ENCODE results near the gene ZNF470.

ZNF470 gene

DNA sequence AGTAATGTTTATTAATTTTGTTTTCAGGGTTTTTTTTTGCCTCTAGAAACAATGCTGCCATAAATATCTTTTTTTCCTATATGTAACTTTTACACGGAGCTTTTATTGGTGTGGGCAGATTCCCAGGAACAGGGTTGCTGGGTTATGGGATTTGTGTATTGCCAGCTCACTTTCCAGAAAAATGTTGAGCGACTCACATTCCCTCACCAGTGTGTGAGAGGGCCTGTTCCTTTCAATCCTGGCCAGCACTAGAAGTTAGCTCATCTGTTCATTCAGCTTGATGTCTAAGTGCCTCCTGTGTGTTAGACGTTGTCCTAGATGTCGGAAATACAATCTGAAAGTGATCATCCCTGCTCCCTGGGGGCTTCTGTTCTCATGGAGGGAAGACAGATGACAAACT, 30.4 kb downstream of the ZNF470 start (continued):
- TF ChIP-seq SP3 (tag by site-specific recombination; IDR thresholded peaks at IDR 0.05) (no peak), ZNF548 (tag by site-specific recombination; IDR thresholded peaks at IDR 0.05) (no peak), ZNF521 (tag by site-specific recombination; IDR thresholded peaks at IDR 0.05) (no peak), ZNF610 (tag by site-specific recombination; IDR thresholded peaks at IDR 0.05; ENCODE audit: borderline replicate concordance) (no peak), HOXA7 (CRISPR knock-in tag; IDR thresholded peaks at IDR 0.05; ENCODE audit: borderline replicate concordance) (no peak), SP7 (tag by site-specific recombination; IDR thresholded peaks at IDR 0.05) (no peak), BCL11A (tag by site-specific recombination; IDR thresholded peaks at IDR 0.05; ENCODE audit: low read depth) (no peak), ZNF157 (tag by site-specific recombination; IDR thresholded peaks at IDR 0.05) (no peak)
- TF ChIP-seq, protein P1, sequence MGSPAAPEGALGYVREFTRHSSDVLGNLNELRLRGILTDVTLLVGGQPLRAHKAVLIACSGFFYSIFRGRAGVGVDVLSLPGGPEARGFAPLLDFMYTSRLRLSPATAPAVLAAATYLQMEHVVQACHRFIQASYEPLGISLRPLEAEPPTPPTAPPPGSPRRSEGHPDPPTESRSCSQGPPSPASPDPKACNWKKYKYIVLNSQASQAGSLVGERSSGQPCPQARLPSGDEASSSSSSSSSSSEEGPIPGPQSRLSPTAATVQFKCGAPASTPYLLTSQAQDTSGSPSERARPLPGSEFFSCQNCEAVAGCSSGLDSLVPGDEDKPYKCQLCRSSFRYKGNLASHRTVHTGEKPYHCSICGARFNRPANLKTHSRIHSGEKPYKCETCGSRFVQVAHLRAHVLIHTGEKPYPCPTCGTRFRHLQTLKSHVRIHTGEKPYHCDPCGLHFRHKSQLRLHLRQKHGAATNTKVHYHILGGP (tag by site-specific recombination; IDR thresholded peaks at IDR 0.05) = no peak
- TF ChIP-seq, protein P2, sequence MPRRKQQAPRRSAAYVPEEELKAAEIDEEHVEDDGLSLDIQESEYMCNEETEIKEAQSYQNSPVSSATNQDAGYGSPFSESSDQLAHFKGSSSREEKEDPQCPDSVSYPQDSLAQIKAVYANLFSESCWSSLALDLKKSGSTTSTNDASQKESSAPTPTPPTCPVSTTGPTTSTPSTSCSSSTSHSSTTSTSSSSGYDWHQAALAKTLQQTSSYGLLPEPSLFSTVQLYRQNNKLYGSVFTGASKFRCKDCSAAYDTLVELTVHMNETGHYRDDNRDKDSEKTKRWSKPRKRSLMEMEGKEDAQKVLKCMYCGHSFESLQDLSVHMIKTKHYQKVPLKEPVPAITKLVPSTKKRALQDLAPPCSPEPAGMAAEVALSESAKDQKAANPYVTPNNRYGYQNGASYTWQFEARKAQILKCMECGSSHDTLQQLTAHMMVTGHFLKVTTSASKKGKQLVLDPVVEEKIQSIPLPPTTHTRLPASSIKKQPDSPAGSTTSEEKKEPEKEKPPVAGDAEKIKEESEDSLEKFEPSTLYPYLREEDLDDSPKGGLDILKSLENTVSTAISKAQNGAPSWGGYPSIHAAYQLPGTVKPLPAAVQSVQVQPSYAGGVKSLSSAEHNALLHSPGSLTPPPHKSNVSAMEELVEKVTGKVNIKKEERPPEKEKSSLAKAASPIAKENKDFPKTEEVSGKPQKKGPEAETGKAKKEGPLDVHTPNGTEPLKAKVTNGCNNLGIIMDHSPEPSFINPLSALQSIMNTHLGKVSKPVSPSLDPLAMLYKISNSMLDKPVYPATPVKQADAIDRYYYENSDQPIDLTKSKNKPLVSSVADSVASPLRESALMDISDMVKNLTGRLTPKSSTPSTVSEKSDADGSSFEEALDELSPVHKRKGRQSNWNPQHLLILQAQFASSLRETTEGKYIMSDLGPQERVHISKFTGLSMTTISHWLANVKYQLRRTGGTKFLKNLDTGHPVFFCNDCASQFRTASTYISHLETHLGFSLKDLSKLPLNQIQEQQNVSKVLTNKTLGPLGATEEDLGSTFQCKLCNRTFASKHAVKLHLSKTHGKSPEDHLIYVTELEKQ (tag by site-specific recombination; IDR thresholded peaks at IDR 0.05; ENCODE audit: borderline replicate concordance) = no peak
- TF ChIP-seq, protein P3, sequence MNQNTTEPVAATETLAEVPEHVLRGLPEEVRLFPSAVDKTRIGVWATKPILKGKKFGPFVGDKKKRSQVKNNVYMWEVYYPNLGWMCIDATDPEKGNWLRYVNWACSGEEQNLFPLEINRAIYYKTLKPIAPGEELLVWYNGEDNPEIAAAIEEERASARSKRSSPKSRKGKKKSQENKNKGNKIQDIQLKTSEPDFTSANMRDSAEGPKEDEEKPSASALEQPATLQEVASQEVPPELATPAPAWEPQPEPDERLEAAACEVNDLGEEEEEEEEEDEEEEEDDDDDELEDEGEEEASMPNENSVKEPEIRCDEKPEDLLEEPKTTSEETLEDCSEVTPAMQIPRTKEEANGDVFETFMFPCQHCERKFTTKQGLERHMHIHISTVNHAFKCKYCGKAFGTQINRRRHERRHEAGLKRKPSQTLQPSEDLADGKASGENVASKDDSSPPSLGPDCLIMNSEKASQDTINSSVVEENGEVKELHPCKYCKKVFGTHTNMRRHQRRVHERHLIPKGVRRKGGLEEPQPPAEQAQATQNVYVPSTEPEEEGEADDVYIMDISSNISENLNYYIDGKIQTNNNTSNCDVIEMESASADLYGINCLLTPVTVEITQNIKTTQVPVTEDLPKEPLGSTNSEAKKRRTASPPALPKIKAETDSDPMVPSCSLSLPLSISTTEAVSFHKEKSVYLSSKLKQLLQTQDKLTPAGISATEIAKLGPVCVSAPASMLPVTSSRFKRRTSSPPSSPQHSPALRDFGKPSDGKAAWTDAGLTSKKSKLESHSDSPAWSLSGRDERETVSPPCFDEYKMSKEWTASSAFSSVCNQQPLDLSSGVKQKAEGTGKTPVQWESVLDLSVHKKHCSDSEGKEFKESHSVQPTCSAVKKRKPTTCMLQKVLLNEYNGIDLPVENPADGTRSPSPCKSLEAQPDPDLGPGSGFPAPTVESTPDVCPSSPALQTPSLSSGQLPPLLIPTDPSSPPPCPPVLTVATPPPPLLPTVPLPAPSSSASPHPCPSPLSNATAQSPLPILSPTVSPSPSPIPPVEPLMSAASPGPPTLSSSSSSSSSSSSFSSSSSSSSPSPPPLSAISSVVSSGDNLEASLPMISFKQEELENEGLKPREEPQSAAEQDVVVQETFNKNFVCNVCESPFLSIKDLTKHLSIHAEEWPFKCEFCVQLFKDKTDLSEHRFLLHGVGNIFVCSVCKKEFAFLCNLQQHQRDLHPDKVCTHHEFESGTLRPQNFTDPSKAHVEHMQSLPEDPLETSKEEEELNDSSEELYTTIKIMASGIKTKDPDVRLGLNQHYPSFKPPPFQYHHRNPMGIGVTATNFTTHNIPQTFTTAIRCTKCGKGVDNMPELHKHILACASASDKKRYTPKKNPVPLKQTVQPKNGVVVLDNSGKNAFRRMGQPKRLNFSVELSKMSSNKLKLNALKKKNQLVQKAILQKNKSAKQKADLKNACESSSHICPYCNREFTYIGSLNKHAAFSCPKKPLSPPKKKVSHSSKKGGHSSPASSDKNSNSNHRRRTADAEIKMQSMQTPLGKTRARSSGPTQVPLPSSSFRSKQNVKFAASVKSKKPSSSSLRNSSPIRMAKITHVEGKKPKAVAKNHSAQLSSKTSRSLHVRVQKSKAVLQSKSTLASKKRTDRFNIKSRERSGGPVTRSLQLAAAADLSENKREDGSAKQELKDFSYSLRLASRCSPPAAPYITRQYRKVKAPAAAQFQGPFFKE (tag by site-specific recombination; IDR thresholded peaks at IDR 0.05; ENCODE audit: borderline replicate concordance) = no peak
- TF ChIP-seq, protein P4, sequence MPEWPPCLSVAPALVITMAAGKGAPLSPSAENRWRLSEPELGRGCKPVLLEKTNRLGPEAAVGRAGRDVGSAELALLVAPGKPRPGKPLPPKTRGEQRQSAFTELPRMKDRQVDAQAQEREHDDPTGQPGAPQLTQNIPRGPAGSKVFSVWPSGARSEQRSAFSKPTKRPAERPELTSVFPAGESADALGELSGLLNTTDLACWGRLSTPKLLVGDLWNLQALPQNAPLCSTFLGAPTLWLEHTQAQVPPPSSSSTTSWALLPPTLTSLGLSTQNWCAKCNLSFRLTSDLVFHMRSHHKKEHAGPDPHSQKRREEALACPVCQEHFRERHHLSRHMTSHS (tag by site-specific recombination; IDR thresholded peaks at IDR 0.05) = no peak

DNA sequence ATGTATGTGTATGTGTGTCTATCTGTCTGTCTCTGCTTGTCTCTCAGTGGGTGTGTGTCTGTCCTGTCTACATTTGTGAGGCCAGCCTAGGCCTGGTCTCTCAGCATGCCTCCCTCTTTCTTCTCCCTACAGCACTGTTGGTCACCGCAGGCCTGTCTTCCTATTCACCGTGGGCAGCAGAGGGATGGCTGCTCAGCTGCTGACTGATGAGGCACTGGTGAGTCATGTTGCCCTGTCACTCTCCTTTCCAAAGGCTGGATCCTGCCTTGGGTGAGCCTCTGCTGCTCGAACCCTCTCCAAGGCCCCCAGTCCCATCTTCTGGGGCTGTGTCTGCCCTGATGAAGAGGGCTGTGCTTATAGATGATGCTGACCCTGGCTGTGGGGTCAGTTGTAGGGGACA, 34.1 kb downstream of the ZNF470 start:
- ChIA-PET POLR2A (no interaction called here), CTCF (no interaction called here)
- H3K9me3 ChIP-seq (ENCODE audit: control insufficient read depth, insufficient read depth, low read depth, low read length) = peaks cover 17% of the 10 kb centered on the region
- no peak overlapping the region for H3K4me3 ChIP-seq (ENCODE audit: low read depth, low read length)
- peaks cover 27 to 50% of the 10 kb centered on the region in 2 experiments for H3K36me3 ChIP-seq (ENCODE audit: control insufficient read depth in 2 of 2, insufficient read depth in 1 of 2, low read length in 2 of 2)
- no peak overlapping the region for H3K27ac ChIP-seq (ENCODE audit: extremely low read depth, low read depth, low read length)
- no peaks in the 10 kb centered on the region for H3K4me1 ChIP-seq (ENCODE audit: control insufficient read depth, insufficient read depth, low read length)
- TF ChIP-seq ZNF16 (tag by site-specific recombination; IDR thresholded peaks at IDR 0.05; ENCODE audit: low read depth) (no peak), ZNF140 (tag by site-specific recombination; IDR thresholded peaks at IDR 0.05) (no peak), KLF1 (tag by site-specific recombination; IDR thresholded peaks at IDR 0.05) (no peak), ZNF529 (tag by site-specific recombination; IDR thresholded peaks at IDR 0.05; ENCODE audit: insufficient replicate concordance) (no peak), ZNF37A (tag by site-specific recombination; IDR thresholded peaks at IDR 0.05) (no peak), MEIS1 (CRISPR knock-in tag; IDR thresholded peaks at IDR 0.05; ENCODE audit: borderline replicate concordance) (no peak), ZXDB (tag by site-specific recombination; IDR thresholded peaks at IDR 0.05) (no peak), ZSCAN23 (tag by site-specific recombination; IDR thresholded peaks at IDR 0.05) (no peak), ZNF596 (tag by site-specific recombination; IDR thresholded peaks at IDR 0.05) (no peak), KLF7 (tag by site-specific recombination; IDR thresholded peaks at IDR 0.05; ENCODE audit: borderline replicate concordance) (no peak)
- TF ChIP-seq, protein P5, sequence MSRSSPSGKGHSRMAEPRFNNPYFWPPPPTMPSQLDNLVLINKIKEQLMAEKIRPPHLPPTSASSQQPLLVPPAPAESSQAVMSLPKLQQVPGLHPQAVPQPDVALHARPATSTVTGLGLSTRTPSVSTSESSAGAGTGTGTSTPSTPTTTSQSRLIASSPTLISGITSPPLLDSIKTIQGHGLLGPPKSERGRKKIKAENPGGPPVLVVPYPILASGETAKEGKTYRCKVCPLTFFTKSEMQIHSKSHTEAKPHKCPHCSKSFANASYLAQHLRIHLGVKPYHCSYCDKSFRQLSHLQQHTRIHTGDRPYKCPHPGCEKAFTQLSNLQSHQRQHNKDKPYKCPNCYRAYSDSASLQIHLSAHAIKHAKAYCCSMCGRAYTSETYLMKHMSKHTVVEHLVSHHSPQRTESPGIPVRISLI (tag by site-specific recombination; IDR thresholded peaks at IDR 0.05) = no peak
- TF ChIP-seq, protein P6, sequence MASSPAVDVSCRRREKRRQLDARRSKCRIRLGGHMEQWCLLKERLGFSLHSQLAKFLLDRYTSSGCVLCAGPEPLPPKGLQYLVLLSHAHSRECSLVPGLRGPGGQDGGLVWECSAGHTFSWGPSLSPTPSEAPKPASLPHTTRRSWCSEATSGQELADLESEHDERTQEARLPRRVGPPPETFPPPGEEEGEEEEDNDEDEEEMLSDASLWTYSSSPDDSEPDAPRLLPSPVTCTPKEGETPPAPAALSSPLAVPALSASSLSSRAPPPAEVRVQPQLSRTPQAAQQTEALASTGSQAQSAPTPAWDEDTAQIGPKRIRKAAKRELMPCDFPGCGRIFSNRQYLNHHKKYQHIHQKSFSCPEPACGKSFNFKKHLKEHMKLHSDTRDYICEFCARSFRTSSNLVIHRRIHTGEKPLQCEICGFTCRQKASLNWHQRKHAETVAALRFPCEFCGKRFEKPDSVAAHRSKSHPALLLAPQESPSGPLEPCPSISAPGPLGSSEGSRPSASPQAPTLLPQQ (tag by site-specific recombination; IDR thresholded peaks at IDR 0.05) = no peak

All from HEK293 (cell line).